Measurements from ENCODE around the gene HMGB4. TPM values are rescaled to one million over a fixed set of nuclear protein-coding genes. Genes with fewer than 3 reads are reported as not detected.

The HMGB4 gene
- total RNA-seq, 1 experiment from 2014 or later: not detected

- Histone ChIP-seq H3K4me1 (ENCODE audit: control insufficient read depth, insufficient read depth, low read length) (no peaks in the 10 kb centered on the region), H3K4me3 (ENCODE audit: low read depth in 2 of 2, low read length in 2 of 2) (no peak overlapping the region), H3K9me3 (ENCODE audit: control insufficient read depth, insufficient read depth, low read depth, low read length) (no peaks in the 10 kb centered on the region), H3K27ac (ENCODE audit: low read length) (no peak overlapping the region), H3K27me3 (ENCODE audit: control insufficient read depth, insufficient read depth, low read length) (no peaks in the 10 kb centered on the region; the same call in 1 of the 2 replicates), H3K36me3 (ENCODE audit: control insufficient read depth, insufficient read depth, low read length) (no peaks in the 10 kb centered on the region)
- no peak for DNase-seq (ENCODE audit: low read depth, low spot score)
- no TSS peak for BruUV-seq (replicated peaks)
- TF ChIP-seq, protein P1, sequence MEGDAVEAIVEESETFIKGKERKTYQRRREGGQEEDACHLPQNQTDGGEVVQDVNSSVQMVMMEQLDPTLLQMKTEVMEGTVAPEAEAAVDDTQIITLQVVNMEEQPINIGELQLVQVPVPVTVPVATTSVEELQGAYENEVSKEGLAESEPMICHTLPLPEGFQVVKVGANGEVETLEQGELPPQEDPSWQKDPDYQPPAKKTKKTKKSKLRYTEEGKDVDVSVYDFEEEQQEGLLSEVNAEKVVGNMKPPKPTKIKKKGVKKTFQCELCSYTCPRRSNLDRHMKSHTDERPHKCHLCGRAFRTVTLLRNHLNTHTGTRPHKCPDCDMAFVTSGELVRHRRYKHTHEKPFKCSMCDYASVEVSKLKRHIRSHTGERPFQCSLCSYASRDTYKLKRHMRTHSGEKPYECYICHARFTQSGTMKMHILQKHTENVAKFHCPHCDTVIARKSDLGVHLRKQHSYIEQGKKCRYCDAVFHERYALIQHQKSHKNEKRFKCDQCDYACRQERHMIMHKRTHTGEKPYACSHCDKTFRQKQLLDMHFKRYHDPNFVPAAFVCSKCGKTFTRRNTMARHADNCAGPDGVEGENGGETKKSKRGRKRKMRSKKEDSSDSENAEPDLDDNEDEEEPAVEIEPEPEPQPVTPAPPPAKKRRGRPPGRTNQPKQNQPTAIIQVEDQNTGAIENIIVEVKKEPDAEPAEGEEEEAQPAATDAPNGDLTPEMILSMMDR (IDR thresholded peaks at IDR 0.05): no peak
- no peak for TF ChIP-seq TCF7L2 (IDR thresholded peaks at IDR 0.05; ENCODE audit: low read depth, low read length)
- TF ChIP-seq POLR2AphosphoS5 (IDR thresholded peaks at IDR 0.05; ENCODE audit: low read depth, low read length): no peak
- TF ChIP-seq, protein P2, sequence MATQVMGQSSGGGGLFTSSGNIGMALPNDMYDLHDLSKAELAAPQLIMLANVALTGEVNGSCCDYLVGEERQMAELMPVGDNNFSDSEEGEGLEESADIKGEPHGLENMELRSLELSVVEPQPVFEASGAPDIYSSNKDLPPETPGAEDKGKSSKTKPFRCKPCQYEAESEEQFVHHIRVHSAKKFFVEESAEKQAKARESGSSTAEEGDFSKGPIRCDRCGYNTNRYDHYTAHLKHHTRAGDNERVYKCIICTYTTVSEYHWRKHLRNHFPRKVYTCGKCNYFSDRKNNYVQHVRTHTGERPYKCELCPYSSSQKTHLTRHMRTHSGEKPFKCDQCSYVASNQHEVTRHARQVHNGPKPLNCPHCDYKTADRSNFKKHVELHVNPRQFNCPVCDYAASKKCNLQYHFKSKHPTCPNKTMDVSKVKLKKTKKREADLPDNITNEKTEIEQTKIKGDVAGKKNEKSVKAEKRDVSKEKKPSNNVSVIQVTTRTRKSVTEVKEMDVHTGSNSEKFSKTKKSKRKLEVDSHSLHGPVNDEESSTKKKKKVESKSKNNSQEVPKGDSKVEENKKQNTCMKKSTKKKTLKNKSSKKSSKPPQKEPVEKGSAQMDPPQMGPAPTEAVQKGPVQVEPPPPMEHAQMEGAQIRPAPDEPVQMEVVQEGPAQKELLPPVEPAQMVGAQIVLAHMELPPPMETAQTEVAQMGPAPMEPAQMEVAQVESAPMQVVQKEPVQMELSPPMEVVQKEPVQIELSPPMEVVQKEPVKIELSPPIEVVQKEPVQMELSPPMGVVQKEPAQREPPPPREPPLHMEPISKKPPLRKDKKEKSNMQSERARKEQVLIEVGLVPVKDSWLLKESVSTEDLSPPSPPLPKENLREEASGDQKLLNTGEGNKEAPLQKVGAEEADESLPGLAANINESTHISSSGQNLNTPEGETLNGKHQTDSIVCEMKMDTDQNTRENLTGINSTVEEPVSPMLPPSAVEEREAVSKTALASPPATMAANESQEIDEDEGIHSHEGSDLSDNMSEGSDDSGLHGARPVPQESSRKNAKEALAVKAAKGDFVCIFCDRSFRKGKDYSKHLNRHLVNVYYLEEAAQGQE (IDR thresholded peaks at IDR 0.05; ENCODE audit: insufficient read depth in 1 of 2, low read depth in 2 of 2, low read length in 1 of 2): no peak
- no peak for TF ChIP-seq SIN3A (IDR thresholded peaks at IDR 0.05; ENCODE audit: borderline replicate concordance, insufficient read depth, low read depth, low read length)
- in situ Hi-C loops (cut with HindIII; ENCODE audit: low pct_unique_long_range_greater_than_20kb, low sequenced_read_pairs) (no loop called here), intact Hi-C loops (cut with micrococcal nuclease; ENCODE audit: unreplicated experiment) (no loop called here)
- ATAC-seq: no peak
- POLR2A ChIA-PET: no interaction called here
- CTCF ChIA-PET: no interaction called here
Measured at GRCh38 chr1:33837635-33838034, 26.2 kb upstream of the HMGB4 start.

DNA sequence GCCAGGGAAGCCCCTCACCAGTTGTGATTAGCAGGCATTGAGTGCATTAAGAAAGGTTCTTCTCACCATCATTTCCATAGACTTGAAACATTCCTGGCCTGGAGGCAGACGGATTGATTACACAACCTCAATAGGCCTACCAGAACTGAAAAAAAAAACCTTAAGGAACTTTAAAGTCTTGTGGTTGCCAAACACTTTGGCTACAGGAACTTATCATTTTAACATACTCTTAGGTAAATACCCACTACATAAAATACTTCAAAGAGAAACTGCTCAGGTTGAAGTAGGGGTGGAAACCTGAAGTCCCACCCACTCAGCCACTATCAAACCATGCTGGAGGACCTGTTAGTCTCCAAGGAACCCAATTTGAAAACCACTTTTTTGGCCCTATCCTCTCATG, 22.4 kb upstream of the HMGB4 start:
- no peak for ATAC-seq
- TF ChIP-seq TCF7L2 (IDR thresholded peaks at IDR 0.05; ENCODE audit: low read depth, low read length): no peak
- no peak for TF ChIP-seq POLR2AphosphoS5 (IDR thresholded peaks at IDR 0.05; ENCODE audit: low read depth, low read length)
- no peak for TF ChIP-seq SIN3A (IDR thresholded peaks at IDR 0.05; ENCODE audit: borderline replicate concordance, insufficient read depth, low read depth, low read length)
- TF ChIP-seq, protein P1 (IDR thresholded peaks at IDR 0.05): no peak
- TF ChIP-seq, protein P2 (IDR thresholded peaks at IDR 0.05; ENCODE audit: insufficient read depth in 1 of 2, low read depth in 2 of 2, low read length in 1 of 2): no peak
- no peaks in the 10 kb centered on the region for H3K36me3 ChIP-seq (ENCODE audit: control insufficient read depth, insufficient read depth, low read length)
- ChIA-PET POLR2A (no interaction called here), CTCF (no interaction called here)
- intact Hi-C loops (cut with micrococcal nuclease; ENCODE audit: unreplicated experiment) (no loop called here), in situ Hi-C loops (cut with HindIII; ENCODE audit: low pct_unique_long_range_greater_than_20kb, low sequenced_read_pairs) (no loop called here)
- no peak overlapping the region for H3K27ac ChIP-seq (ENCODE audit: low read length)
- no peaks in the 10 kb centered on the region for H3K4me1 ChIP-seq (ENCODE audit: control insufficient read depth, insufficient read depth, low read length)
- no peak overlapping the region for H3K4me3 ChIP-seq (ENCODE audit: low read depth in 2 of 2, low read length in 2 of 2)
- no peak for DNase-seq (ENCODE audit: low read depth, low spot score)
- H3K9me3 ChIP-seq (ENCODE audit: control insufficient read depth, insufficient read depth, low read depth, low read length): no peaks in the 10 kb centered on the region
- no TSS peak for BruUV-seq (replicated peaks)
- H3K27me3 ChIP-seq (ENCODE audit: control insufficient read depth, insufficient read depth, low read length): no peaks in the 10 kb centered on the region; the same call in 1 of the 2 replicates
